HL-60 (cell line): Measurements from ENCODE around the gene AP1S3.

Experiments used
- CTCF ChIP-seq: IDR thresholded peaks from one replicate; pipeline ENCODE4 v1.5.1; 2011; ENCODE audit warnings: low read length, control low read depth, inconsistent platforms; ENCODE audit not compliant: insufficient read depth
- GABPA ChIP-seq: IDR thresholded peaks from 2 replicates; pipeline ENCODE4 v1.6.1; 2012; ENCODE audit warnings: low read depth
- POLR2AphosphoS5 ChIP-seq: IDR thresholded peaks from 2 replicates; pipeline ENCODE4 v1.6.1; 2012; ENCODE audit warnings: low read depth
- REST ChIP-seq: IDR thresholded peaks from 2 replicates; pipeline ENCODE4 v1.6.1; 2012; ENCODE audit warnings: low read depth; ENCODE audit not compliant: insufficient replicate concordance
- SPI1 ChIP-seq: IDR thresholded peaks from 2 replicates; pipeline ENCODE4 v1.6.1; 2012; ENCODE audit warnings: low read depth, mild to moderate bottlenecking, borderline replicate concordance

- TF ChIP-seq CTCF, result no peak
- TF ChIP-seq REST, result no peak
- no peak for TF ChIP-seq GABPA
- TF ChIP-seq POLR2AphosphoS5, result no peak
- no peak for TF ChIP-seq SPI1
Observed at GRCh38 chr2:223732346-223732745, 105.0 kb downstream of the AP1S3 start.
